Endothelial cell of umbilical vein (primary cell): ENCODE data around the gene SPDYA. TPM values are rescaled to one million over a fixed set of nuclear protein-coding genes. Genes with fewer than 3 reads are reported as not detected.

Experiments used
- BruUV-seq: library from RNA; stranded (reverse); fragments of 400-500 nt; replicated peaks from 2 replicates; lab custom pipeline; 2021; lab: Mats Ljungman, UMichigan
- CTCF ChIA-PET: fragments of 300-600, 350-600 bp; sonication (Branson Sonifier 250); formaldehyde crosslinking; loops from one replicate; lab custom pipeline; 2021; ENCODE audit warnings: antibody characterized with exemption, inconsistent platforms; lab: Charles Lee
- POLR2A ChIA-PET: fragments of 300-600, 350-600 bp; sonication (Branson Sonifier 250); formaldehyde crosslinking; loops from one replicate; lab custom pipeline; 2021; ENCODE audit warnings: antibody characterized with exemption, inconsistent platforms; lab: Charles Lee
- DNase-seq: peaks from one replicate; pipeline ENCODE4 v3.0.0-alpha.2; 2011; ENCODE audit warnings: low read depth, low spot score
- FAIRE-seq: peaks from 2 replicates; lab custom pipeline; 2011; peaks lifted over from hg19 to GRCh38; lab: Jason Lieb, UNC
- H2AFZ ChIP-seq: 2 replicates; pipeline ENCODE4 v1.6.0; 2012; ENCODE audit warnings: low read depth, low read length, control low read depth, inconsistent platforms
- H3K27ac ChIP-seq: 2 replicates; pipeline ENCODE4 v1.5.1; 2011; ENCODE audit warnings: low read depth, mild to moderate bottlenecking, control low read depth, low read length, moderate library complexity; ENCODE audit not compliant: insufficient read depth
- H3K27me3 ChIP-seq, 2 experiments: 2 replicates each; pipeline versions ENCODE4 v1.6.0 to v1.6.1; 2011; ENCODE audit warnings: low read length in 2 of 2, mixed read lengths in 1 of 2; ENCODE audit not compliant: control insufficient read depth in 2 of 2, insufficient read depth in 2 of 2
- H3K36me3 ChIP-seq, 2 experiments: 2 replicates in 1 of 2; 3 replicates in 1 of 2; pipeline ENCODE4 v1.5.1; 2011; ENCODE audit warnings: low read length in 2 of 2, mild to moderate bottlenecking in 1 of 2, moderate library complexity in 1 of 2; ENCODE audit not compliant: control insufficient read depth in 2 of 2, insufficient read depth in 2 of 2; ENCODE audit errors: extremely low read depth in 1 of 2
- H3K4me1 ChIP-seq: 3 replicates; pipeline ENCODE4 v1.5.1; 2011; ENCODE audit warnings: mild to moderate bottlenecking, low read length; ENCODE audit not compliant: control insufficient read depth, insufficient read depth; ENCODE audit errors: extremely low read depth
- H3K4me2 ChIP-seq: 2 replicates; pipeline ENCODE4 v1.6.1; 2011; ENCODE audit warnings: low read length, control low read depth, mixed read lengths; ENCODE audit not compliant: insufficient read depth
- H3K4me3 ChIP-seq, 3 experiments: fragments of 200-600 bp in 1 of 3; sonication (generic), shearing (Covaris generic) in 1 of 3; replicated peaks in 1 of 3; 2 replicates each; pipeline ENCODE4 v1.5.1; 2011 to 2016; ENCODE audit warnings: control low read depth in 3 of 3, low read length in 3 of 3, mild to moderate bottlenecking in 2 of 3, inconsistent platforms in 1 of 3, low read depth in 1 of 3, moderate library complexity in 1 of 3; ENCODE audit not compliant: insufficient read depth in 1 of 3
- H3K79me2 ChIP-seq: 2 replicates; pipeline ENCODE4 v1.6.0; 2012; ENCODE audit warnings: low read length, inconsistent platforms; ENCODE audit not compliant: control insufficient read depth, insufficient read depth
- H3K9ac ChIP-seq: replicated peaks from 2 replicates; pipeline ENCODE3; 2011; ENCODE audit warnings: low read length, control low read depth; ENCODE audit not compliant: insufficient read depth; ENCODE audit errors: extremely low read depth
- H3K9me1 ChIP-seq: replicated peaks from 3 replicates; pipeline ENCODE4 v1.6.0; 2011; ENCODE audit warnings: mild to moderate bottlenecking, low read length; ENCODE audit not compliant: control insufficient read depth, insufficient read depth; ENCODE audit errors: extremely low read depth
- H3K9me3 ChIP-seq: replicated peaks from 2 replicates; pipeline ENCODE4 v1.5.1; 2012; ENCODE audit warnings: low read length, inconsistent platforms; ENCODE audit not compliant: control insufficient read depth, insufficient read depth
- H4K20me1 ChIP-seq: replicated peaks from 2 replicates; pipeline ENCODE3; 2011; ENCODE audit warnings: mild to moderate bottlenecking, low read length; ENCODE audit not compliant: control insufficient read depth, insufficient read depth; ENCODE audit errors: extremely low read depth
- CTCF ChIP-seq, 2 donors: IDR thresholded peaks; 1 replicate in 1 of 2; 2 replicates in 1 of 2; pipeline ENCODE4 v1.5.1; 2011; ENCODE audit warnings: low read length in 2 of 2, mild to moderate bottlenecking in 2 of 2, moderate library complexity in 2 of 2, control low read depth in 1 of 2, inconsistent platforms in 1 of 2, low read depth in 1 of 2; ENCODE audit not compliant: insufficient read depth in 1 of 2; ENCODE audit errors: extremely low read depth in 1 of 2
- EZH2 ChIP-seq: IDR thresholded peaks from 2 replicates; pipeline ENCODE4 v1.6.1; 2012; ENCODE audit warnings: borderline replicate concordance, low read depth, mild to moderate bottlenecking, moderate library complexity, low read length, inconsistent platforms; ENCODE audit not compliant: severe bottlenecking
- FOS ChIP-seq: IDR thresholded peaks from 2 replicates; pipeline ENCODE4 v1.6.1; 2011; ENCODE audit warnings: mild to moderate bottlenecking, low read length, moderate library complexity, borderline replicate concordance; ENCODE audit not compliant: insufficient read depth
- GATA2 ChIP-seq: IDR thresholded peaks from 2 replicates; pipeline ENCODE4 v1.7.0; 2011; ENCODE audit warnings: low read depth, mild to moderate bottlenecking, moderate library complexity, mixed read lengths, low read length; ENCODE audit not compliant: insufficient read length, insufficient read depth
- JUN ChIP-seq: IDR thresholded peaks from 2 replicates; pipeline ENCODE4 v1.6.1; 2011; ENCODE audit warnings: borderline replicate concordance, low read depth; ENCODE audit not compliant: insufficient read length, insufficient read depth
- MYC ChIP-seq: IDR thresholded peaks from one replicate; pipeline ENCODE4 v1.6.1; 2011; ENCODE audit warnings: mild to moderate bottlenecking, low read depth, low read length
- POLR2A ChIP-seq: IDR thresholded peaks from 2 replicates; pipeline ENCODE4 v1.6.1; 2012; ENCODE audit warnings: low read depth, mild to moderate bottlenecking, control low read depth, low read length
- POLR2AphosphoS5 ChIP-seq: IDR thresholded peaks from 2 replicates; pipeline ENCODE4 v1.6.1; 2012; ENCODE audit warnings: low read depth, mild to moderate bottlenecking, control low read depth, low read length, moderate library complexity; ENCODE audit not compliant: insufficient read depth
- dilution Hi-C: fragments of 300-500 bp; cut with MboI; formaldehyde crosslinking; loops from one replicate; pipeline ENCODE4 v1.15.0; 2019; ENCODE audit warnings: low sequenced_read_pairs; ENCODE audit not compliant: extremely low pct_ligation_motif_present
- intact Hi-C: fragments of 100-400 bp; cut with micrococcal nuclease; formaldehyde crosslinking; loops from one replicate; pipeline ENCODE4 v1.10.0; 2022
- polyA plus RNA-seq, 4 experiments: library from polyadenylated mRNA; depleted of rRNA in 3 of 4; stranded (reverse) in 3 of 4; unstranded in 1 of 4; fragments of >200 nt; gene quantifications; 2 replicates each; pipeline versions ENCODE4 v1.2.1 to v1.2.3, GENCODE V29; 2011 to 2012; ENCODE audit warnings: missing spikeins in 1 of 4
- total RNA-seq: library from RNA; stranded (reverse); gene quantifications from 2 replicates; pipeline ENCODE4 v1.2.3, GENCODE V29; 2021

SPDYA gene
- total and polyA plus RNA-seq, 2 donors (not counting 3 experiments of a cell fraction or from before 2014, with no cell fraction given): 0.06 to 1.6 TPM

- H3K4me3 ChIP-seq: no peak overlapping the region
- no peaks in the 10 kb centered on the region for H4K20me1 ChIP-seq
- dilution Hi-C loops (no loop called here), intact Hi-C loops (no loop called here)
- H3K36me3 ChIP-seq: no peaks in the 10 kb centered on the region
- no peak overlapping the region for H3K4me2 ChIP-seq
- BruUV-seq: no TSS peak
- no peaks in the 10 kb centered on the region for H3K9me3 ChIP-seq
- FAIRE-seq (no peak), DNase-seq (no peak)
- no peak overlapping the region for H3K9ac ChIP-seq
- CTCF ChIA-PET: interaction anchor here (0.6 to 1.7 kb wide), 4 partner anchors 15 to 59 kb away, joined by 3 to 7 read pairs (median 3); partner anchors contain the start of gene WDR43
- H3K79me2 ChIP-seq: no peaks in the 10 kb centered on the region
- H3K27me3 ChIP-seq: no peaks in the 10 kb centered on the region
- H3K27ac ChIP-seq: no peak overlapping the region
- peaks cover 3% of the 10 kb centered on the region for H3K4me1 ChIP-seq
- no peak for TF ChIP-seq JUN
- POLR2A ChIA-PET: no interaction called here
- no peaks in the 10 kb centered on the region for H3K9me1 ChIP-seq
- H2AFZ ChIP-seq: no peak overlapping the region
These were observed 25.1 kb downstream of the SPDYA start for GRCh38 chr2:28835781-28836180.

- DNase-seq: no peak
- no peaks in the 10 kb centered on the region for H3K36me3 ChIP-seq
- no peak for FAIRE-seq
- H3K4me2 ChIP-seq: no peak overlapping the region
- H4K20me1 ChIP-seq: no peaks in the 10 kb centered on the region
- H3K27ac ChIP-seq: no peak overlapping the region
- intact Hi-C loops (no loop called here), dilution Hi-C loops (no loop called here)
- no peak overlapping the region for H2AFZ ChIP-seq
- ChIA-PET POLR2A (interaction anchor here (0.7 kb wide), 1 partner anchor 21 kb away, joined by 3 read pairs; no protein-coding TSS in a partner anchor), CTCF (no interaction called here)
- BruUV-seq: no TSS peak
- H3K4me1 ChIP-seq: peaks cover 3% of the 10 kb centered on the region
- H3K9me3 ChIP-seq: no peaks in the 10 kb centered on the region
- no peaks in the 10 kb centered on the region for H3K9me1 ChIP-seq
- no peaks in the 10 kb centered on the region for H3K79me2 ChIP-seq
- H3K4me3 ChIP-seq: no peak overlapping the region
- H3K9ac ChIP-seq: no peak overlapping the region
- TF ChIP-seq EZH2: no peak
- TF ChIP-seq JUN: no peak
- TF ChIP-seq POLR2AphosphoS5: no peak
- no peak for TF ChIP-seq CTCF (IDR thresholded peaks at IDR 0.05; ENCODE audit: extremely low read depth in 1 of 2, insufficient read depth in 1 of 2, low read depth in 1 of 2, low read length in 2 of 2)
- TF ChIP-seq GATA2: no peak
- no peak for TF ChIP-seq FOS
- no peak for TF ChIP-seq MYC
- no peak for TF ChIP-seq POLR2A
- H3K27me3 ChIP-seq: no peaks in the 10 kb centered on the region
These were observed 28.3 kb downstream of the SPDYA start for GRCh38 chr2:28838971-28839370.
